VCaP (cell line): ENCODE results near the gene HMCN1.

ENCODE experiments used
- H3K27ac ChIP-seq: fragments of 450-650 bp; 2 replicates; pipeline ENCODE4 v1.5.1; 2017
- CTCF ChIP-seq: fragments of 450-650 bp; conservative IDR thresholded peaks from 2 replicates; pipeline ENCODE4 v1.5.1; 2017; ENCODE audit warnings: mild to moderate bottlenecking, moderate library complexity

HMCN1 gene

GRCh38 chr1:185721553-185721952 lies 12.6 kb upstream of the HMCN1 start:
- TF ChIP-seq CTCF: no peak
- H3K27ac ChIP-seq: no peak overlapping the region

GRCh38 chr1:185722098-185722497 lies 12.1 kb upstream of the HMCN1 start:
- TF ChIP-seq CTCF: no peak
- H3K27ac ChIP-seq: no peak overlapping the region

GRCh38 chr1:185727726-185728125 lies 6.5 kb upstream of the HMCN1 start:
- H3K27ac ChIP-seq: no peak overlapping the region
- TF ChIP-seq CTCF: no peak

- no peak for TF ChIP-seq CTCF
- no peak overlapping the region for H3K27ac ChIP-seq
These were observed 2.7 kb upstream of the HMCN1 start for GRCh38 chr1:185731446-185731845.

GRCh38 chr1:185732951-185733350 lies 1.2 kb upstream of the HMCN1 start:
- H3K27ac ChIP-seq: no peak overlapping the region
- no peak for TF ChIP-seq CTCF

DNA sequence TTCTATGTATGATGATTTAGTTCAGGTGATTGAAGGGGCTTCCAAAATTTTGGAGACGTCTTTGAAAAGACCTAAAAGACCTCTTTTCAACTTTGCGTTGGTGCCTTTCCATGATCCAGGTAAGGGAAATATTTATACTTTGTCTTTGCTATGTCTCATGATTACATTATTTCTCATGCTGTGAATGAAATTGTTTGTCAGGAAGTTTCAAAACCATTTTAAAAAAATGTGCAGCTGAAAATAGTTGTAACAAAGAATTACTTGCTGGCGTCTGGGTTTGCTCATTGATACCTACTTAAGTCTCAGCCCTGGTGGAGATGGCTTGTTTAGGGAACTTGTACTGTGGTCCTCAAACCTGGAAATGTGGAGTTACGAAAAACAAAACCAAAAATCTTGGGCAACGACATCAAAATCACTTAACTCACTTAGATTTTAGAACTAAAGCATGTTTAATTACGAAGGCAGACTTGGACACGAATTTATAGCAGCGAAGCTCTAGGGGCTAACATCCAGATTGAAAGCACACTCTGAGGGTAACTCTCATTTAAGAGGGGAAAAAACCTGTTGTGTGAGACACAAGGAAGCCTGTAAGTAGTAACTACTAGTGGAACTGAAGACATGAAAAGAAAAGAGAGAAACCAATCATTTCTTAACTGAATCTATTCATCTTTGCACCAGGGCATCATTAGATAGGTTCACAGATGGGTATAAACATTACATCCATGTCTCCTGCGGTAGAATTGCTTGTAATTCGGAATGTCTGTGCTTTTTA lies 924 bp downstream of the HMCN1 start:
- no peak for TF ChIP-seq CTCF
- no peak overlapping the region for H3K27ac ChIP-seq

- no peak overlapping the region for H3K27ac ChIP-seq
- TF ChIP-seq CTCF: no peak
These were observed 1.5 kb downstream of the HMCN1 start for GRCh38 chr1:185735701-185736064.
